Naive thymus-derived CD4-positive, alpha-beta T cell (primary cell): Measurements from ENCODE around the gene SLCO2A1. TPM values are rescaled to one million over a fixed set of nuclear protein-coding genes. Genes with fewer than 3 reads are reported as not detected.

ENCODE experiments used
- ATAC-seq: fragments of 150-1000 bp; cut with Tn5 transposase; 2 replicates; pipeline ENCODE4 v1.10.0; 2021; ENCODE audit warnings: mild to moderate bottlenecking, moderate library complexity
- CTCF ChIA-PET: fragments of 350-600 bp; sonication (Branson Sonifier 250); formaldehyde crosslinking; loops from one replicate; lab custom pipeline; 2021; ENCODE audit warnings: antibody characterized with exemption; lab: Charles Lee
- POLR2A ChIA-PET: fragments of 350-600 bp; sonication (Branson Sonifier 250); formaldehyde crosslinking; loops from one replicate; lab custom pipeline; 2021; ENCODE audit warnings: antibody characterized with exemption, inconsistent platforms; lab: Charles Lee
- DNase-seq, 9 donors: peaks; one replicate each; pipeline versions ENCODE4 v3.0.0 to v3.0.0-alpha.2; 2020 to 2022; ENCODE audit warnings: mixed read lengths in 1 of 9
- H3K27ac ChIP-seq: one replicate; pipeline ENCODE4 v1.7.0; 2013; ENCODE audit warnings: mild to moderate bottlenecking, low read depth, low read length, moderate library complexity
- H3K27me3 ChIP-seq, 2 donors: one replicate each; pipeline ENCODE4 v1.7.0; 2013; ENCODE audit warnings: low read length in 2 of 2, mild to moderate bottlenecking in 2 of 2, moderate library complexity in 2 of 2; ENCODE audit not compliant: control insufficient read depth in 2 of 2, insufficient read depth in 2 of 2
- H3K36me3 ChIP-seq, 3 experiments: 1 replicate in 2 of 3; 2 replicates in 1 of 3; pipeline ENCODE4 v1.7.0; 2013; ENCODE audit warnings: low read length in 3 of 3, mild to moderate bottlenecking in 3 of 3, moderate library complexity in 1 of 3; ENCODE audit not compliant: insufficient read depth in 3 of 3, control insufficient read depth in 2 of 3
- H3K4me1 ChIP-seq, 2 donors: one replicate each; pipeline ENCODE4 v1.7.0; 2013; ENCODE audit warnings: low read length in 2 of 2, mild to moderate bottlenecking in 2 of 2, moderate library complexity in 1 of 2; ENCODE audit not compliant: control insufficient read depth in 2 of 2, insufficient read depth in 2 of 2
- H3K4me3 ChIP-seq: 2 replicates; pipeline ENCODE4 v1.7.0; 2013; ENCODE audit warnings: mild to moderate bottlenecking, low read length
- H3K9me3 ChIP-seq, 3 experiments: 1 replicate in 2 of 3; 2 replicates in 1 of 3; pipeline ENCODE4 v1.7.0; 2013; ENCODE audit warnings: low read length in 3 of 3; ENCODE audit not compliant: control insufficient read depth in 2 of 3
- H3K27ac Mint-ChIP-seq, 9 donors: one replicate each; pipeline ENCODE4 v1.8.0; 2020 to 2022; ENCODE audit warnings: mixed read lengths in 9 of 9, mild to moderate bottlenecking in 8 of 9, moderate library complexity in 5 of 9, inconsistent platforms in 2 of 9
- H3K27me3 Mint-ChIP-seq, 5 donors: one replicate each; pipeline ENCODE4 v1.8.0; 2021 to 2022; ENCODE audit warnings: mixed read lengths in 5 of 5, mild to moderate bottlenecking in 1 of 5
- H3K36me3 Mint-ChIP-seq, 5 donors: one replicate each; pipeline ENCODE4 v1.8.0; 2020 to 2022; ENCODE audit warnings: mixed read lengths in 5 of 5, mild to moderate bottlenecking in 3 of 5, inconsistent platforms in 1 of 5
- H3K4me1 Mint-ChIP-seq, 7 donors: one replicate each; pipeline ENCODE4 v1.8.0; 2020 to 2022; ENCODE audit warnings: mixed read lengths in 7 of 7, mild to moderate bottlenecking in 3 of 7, inconsistent platforms in 1 of 7
- H3K4me3 Mint-ChIP-seq, 10 donors: one replicate each; pipeline ENCODE4 v1.8.0; 2020 to 2022; ENCODE audit warnings: mild to moderate bottlenecking in 10 of 10, mixed read lengths in 10 of 10, moderate library complexity in 6 of 10, inconsistent platforms in 2 of 10
- H3K9me3 Mint-ChIP-seq, 11 donors: one replicate each; pipeline ENCODE4 v1.8.0; 2020 to 2022; ENCODE audit warnings: mixed read lengths in 11 of 11, mild to moderate bottlenecking in 4 of 11, inconsistent platforms in 1 of 11, moderate library complexity in 1 of 11
- intact Hi-C, 2 donors: fragments of 100-400 bp; cut with micrococcal nuclease; formaldehyde crosslinking; loops; one replicate each; pipeline ENCODE4 v1.15.1; 2023
- polyA plus RNA-seq, 2 donors: library from polyadenylated mRNA; unstranded; fragments of 300-500 nt; fragmentation: Illumina TruSeq; gene quantifications; one replicate each; pipeline ENCODE4 v1.2.3, GENCODE V29; 2021
- total RNA-seq, 6 experiments: library from RNA in 5 of 6; stranded (reverse) in 5 of 6; gene quantifications; 1 replicate in 5 of 6; 2 replicates in 1 of 6; pipeline ENCODE4 v1.2.3 and lab custom pipeline; 2021 to 2026

Gene SLCO2A1
- total and polyA plus RNA-seq, 7 experiments from 2014 or later: not detected

- Histone ChIP-seq H3K36me3 (no peaks in the 10 kb centered on the region), H3K27ac (no peak overlapping the region), H3K27me3 (no peaks in the 10 kb centered on the region), H3K9me3 (no peaks in the 10 kb centered on the region), H3K4me3 (no peak overlapping the region), H3K4me1 (no peaks in the 10 kb centered on the region)
- intact Hi-C loops: no loop called here
- peaks cover 0 to 2% (median 0%) of the 10 kb centered on the region in 11 donors for H3K9me3 Mint-ChIP-seq
- ChIA-PET POLR2A (no interaction called here), CTCF (no interaction called here)
- DNase-seq: no peak
- no peak overlapping the region for H3K4me3 Mint-ChIP-seq
- peaks cover 19 to 46% (median 41%) of the 10 kb centered on the region in 5 donors for H3K27me3 Mint-ChIP-seq
- no peak for ATAC-seq
- no peaks in the 10 kb centered on the region for H3K36me3 Mint-ChIP-seq
- H3K4me1 Mint-ChIP-seq: peaks cover 0 to 5% (median 0%) of the 10 kb centered on the region in 7 donors
- no peak overlapping the region for H3K27ac Mint-ChIP-seq
Measured at GRCh38 chr3:133888726-133889340, 140.9 kb downstream of the SLCO2A1 start.

GRCh38 chr3:133887803-133888703, 141.7 kb downstream of the SLCO2A1 start:
- Histone ChIP-seq H3K27ac (no peak overlapping the region), H3K9me3 (no peaks in the 10 kb centered on the region), H3K27me3 (no peaks in the 10 kb centered on the region), H3K4me1 (no peaks in the 10 kb centered on the region), H3K36me3 (no peaks in the 10 kb centered on the region), H3K4me3 (no peak overlapping the region)
- Mint-ChIP-seq H3K27ac (no peak overlapping the region), H3K27me3 (peaks cover 11 to 45% (median 33%) of the 10 kb centered on the region in 5 donors), H3K4me3 (no peak overlapping the region), H3K4me1 (peaks cover 0 to 4% (median 0%) of the 10 kb centered on the region in 7 donors), H3K36me3 (no peaks in the 10 kb centered on the region), H3K9me3 (peaks cover 0 to 2% (median 0%) of the 10 kb centered on the region in 11 donors)
- intact Hi-C loops: no loop called here
- ATAC-seq (no peak), DNase-seq (no peak)
- POLR2A ChIA-PET: no interaction called here
- CTCF ChIA-PET: no interaction called here

GRCh38 chr3:133887074-133887802, 142.5 kb downstream of the SLCO2A1 start:
- Mint-ChIP-seq H3K27ac (no peak overlapping the region), H3K27me3 (peaks cover 3 to 37% (median 27%) of the 10 kb centered on the region in 5 donors), H3K9me3 (peaks cover 0 to 2% (median 0%) of the 10 kb centered on the region in 11 donors), H3K36me3 (no peaks in the 10 kb centered on the region), H3K4me1 (peaks cover 0 to 4% (median 1%) of the 10 kb centered on the region in 7 donors), H3K4me3 (no peak overlapping the region)
- Histone ChIP-seq H3K4me1 (no peaks in the 10 kb centered on the region), H3K27me3 (no peaks in the 10 kb centered on the region), H3K36me3 (no peaks in the 10 kb centered on the region), H3K4me3 (no peak overlapping the region), H3K27ac (no peak overlapping the region), H3K9me3 (no peaks in the 10 kb centered on the region)
- ATAC-seq: no peak
- ChIA-PET POLR2A (no interaction called here), CTCF (no interaction called here)
- intact Hi-C loops: no loop called here
- DNase-seq: no peak

GRCh38 chr3:133886031-133886722, 143.5 kb downstream of the SLCO2A1 start:
- H3K27me3 Mint-ChIP-seq: peaks cover 3 to 29% (median 23%) of the 10 kb centered on the region in 5 donors
- peaks cover 0 to 9% (median 2%) of the 10 kb centered on the region in 7 donors for H3K4me1 Mint-ChIP-seq
- ChIA-PET CTCF (no interaction called here), POLR2A (no interaction called here)
- DNase-seq (no peak), ATAC-seq (no peak)
- H3K4me1 ChIP-seq: peaks cover 0 to 8% of the 10 kb centered on the region in 2 donors
- no peak overlapping the region for H3K27ac Mint-ChIP-seq
- peaks cover 0 to 3% (median 0%) of the 10 kb centered on the region in 11 donors for H3K9me3 Mint-ChIP-seq
- no peaks in the 10 kb centered on the region for H3K36me3 ChIP-seq
- H3K27ac ChIP-seq: no peak overlapping the region
- no peak overlapping the region for H3K4me3 ChIP-seq
- H3K27me3 ChIP-seq: no peaks in the 10 kb centered on the region
- intact Hi-C loops: no loop called here
- H3K36me3 Mint-ChIP-seq: peaks cover 0 to 2% (median 0%) of the 10 kb centered on the region in 5 donors
- H3K9me3 ChIP-seq: no peaks in the 10 kb centered on the region
- no peak overlapping the region for H3K4me3 Mint-ChIP-seq

- CTCF ChIA-PET: no interaction called here
Measured at GRCh38 chr3:133884887-133885711, 144.6 kb downstream of the SLCO2A1 start.

More at GRCh38 chr3:133884887-133885711, 144.6 kb downstream of the SLCO2A1 start:
- Mint-ChIP-seq H3K4me1 (peaks cover 0 to 12% (median 2%) of the 10 kb centered on the region in 7 donors), H3K27ac (peak overlapping the region in 1 of 9 donors; percentile 46), H3K4me3 (no peak overlapping the region), H3K9me3 (peaks cover 0 to 3% (median 0%) of the 10 kb centered on the region in 11 donors), H3K27me3 (peaks cover 0 to 22% (median 18%) of the 10 kb centered on the region in 5 donors), H3K36me3 (peaks cover 0 to 2% (median 0%) of the 10 kb centered on the region in 5 donors)
- H3K27ac ChIP-seq: no peak overlapping the region
- H3K9me3 ChIP-seq: no peaks in the 10 kb centered on the region
- no peak for DNase-seq
- POLR2A ChIA-PET: no interaction called here
- H3K36me3 ChIP-seq: no peaks in the 10 kb centered on the region
- H3K27me3 ChIP-seq: no peaks in the 10 kb centered on the region
- peaks cover 0 to 8% of the 10 kb centered on the region in 2 donors for H3K4me1 ChIP-seq
- no peak overlapping the region for H3K4me3 ChIP-seq
- intact Hi-C loops: no loop called here
- ATAC-seq: peak; percentile 9
